HG03135 (cell line): ENCODE data around the gene MCU.
"Not testable (repeated sequence)": the region's sequence is repeated elsewhere in the genome, so short reads cannot be mapped to it uniquely, and the experiment has no call there.

Experiments
- ATAC-seq: cut with Tn5 transposase; IDR thresholded peaks from one replicate; pipeline ENCODE4 v1.9.1; 2021; ENCODE audit warnings: mild to moderate bottlenecking, moderate library complexity; ENCODE audit not compliant: unreplicated experiment

Gene MCU

DNA sequence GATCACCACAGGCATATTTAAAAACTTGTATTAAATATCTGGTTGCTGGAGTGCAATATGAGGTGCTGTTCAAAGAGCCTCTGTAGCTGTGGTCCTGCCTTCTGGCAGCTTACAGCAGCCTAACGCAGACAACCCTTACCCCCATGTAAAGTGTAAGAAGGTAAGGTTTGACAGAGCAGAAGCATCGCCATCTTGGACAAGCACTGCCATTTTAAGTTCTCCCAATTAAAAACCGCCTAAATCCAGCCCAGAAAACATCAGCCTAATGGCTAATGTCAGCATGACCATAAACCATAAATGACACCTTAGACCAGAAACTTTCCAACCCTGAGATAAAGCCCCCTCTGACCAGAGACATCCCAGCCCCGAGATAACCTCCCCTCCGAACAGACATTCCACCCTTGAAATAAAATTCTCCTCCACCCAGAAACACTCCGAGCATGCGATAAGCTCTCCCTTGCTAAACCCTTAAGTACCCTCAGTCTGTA, 196.3 kb downstream of the MCU start:
- ATAC-seq: no peak

DNA sequence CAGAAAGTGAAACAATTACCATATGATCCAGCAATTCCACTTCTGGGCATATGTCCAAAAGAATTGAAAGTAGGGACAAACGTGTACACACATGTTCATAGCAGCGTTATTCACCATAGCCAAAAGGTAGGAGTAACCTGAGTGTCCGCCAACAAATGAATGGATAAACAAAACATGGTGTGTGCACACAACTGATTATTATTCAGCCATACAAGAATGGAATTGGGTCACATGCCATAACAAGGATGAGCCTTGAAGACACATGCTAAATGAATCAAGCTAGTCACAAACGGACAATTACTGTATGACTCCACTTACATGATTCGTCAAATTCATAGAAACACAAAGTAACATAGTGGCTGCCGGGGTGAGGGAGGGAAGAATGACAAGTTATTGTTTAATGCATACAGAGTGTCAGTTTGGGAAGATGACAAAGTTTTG, 197.5 kb downstream of the MCU start:
- ATAC-seq: no peak

DNA sequence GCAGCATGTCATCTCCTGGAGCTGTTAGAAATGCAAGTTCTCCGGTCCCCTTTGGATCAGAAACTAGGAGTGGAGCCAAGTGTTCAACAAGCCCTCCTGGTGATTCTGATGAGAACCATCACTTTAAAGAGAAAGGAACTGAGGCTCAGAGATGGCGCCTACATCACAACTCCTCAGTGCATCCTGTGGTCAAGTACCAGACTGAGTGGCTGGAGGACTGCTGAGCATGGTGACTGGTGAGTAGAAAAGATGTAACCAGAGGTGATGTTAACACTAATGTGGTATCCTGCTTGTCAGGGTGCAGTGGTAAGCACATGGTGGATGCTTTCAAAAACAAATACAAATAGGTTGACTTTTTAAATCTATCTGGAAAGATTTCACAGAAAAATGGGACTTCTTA, 198.1 kb downstream of the MCU start:
- no peak for ATAC-seq

DNA sequence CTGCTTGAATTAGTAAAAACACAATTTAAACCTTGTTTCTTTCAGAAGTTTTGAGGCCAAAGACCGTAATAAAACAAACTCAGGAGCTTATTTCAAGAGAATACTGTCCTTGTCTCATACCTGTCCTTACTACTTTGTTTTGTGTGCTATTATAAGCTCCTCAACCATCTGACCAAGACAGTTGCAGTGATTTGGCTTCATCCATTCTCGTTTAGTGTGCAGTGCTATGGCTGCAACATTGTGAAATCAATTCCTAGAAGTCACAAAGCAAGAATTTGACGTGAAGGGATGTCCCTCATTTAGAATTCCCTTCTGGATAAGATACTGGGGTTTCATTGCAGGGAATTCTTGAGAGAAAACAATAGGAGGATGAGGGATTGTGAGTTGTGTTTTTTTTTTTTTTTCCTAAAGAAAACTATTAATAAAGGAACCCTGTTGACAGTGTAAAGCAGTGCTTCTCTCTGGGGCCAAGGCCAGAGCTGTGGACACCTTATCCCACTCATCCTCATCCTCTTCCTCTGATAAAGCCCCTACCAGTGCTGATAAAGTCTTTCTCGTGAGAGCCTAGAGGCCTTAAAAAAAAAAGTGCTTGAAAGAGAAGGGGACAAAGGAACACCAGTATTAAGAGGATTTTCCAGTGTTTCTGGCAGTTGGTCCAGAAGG, 201.3 kb downstream of the MCU start, which contains the start of gene OIT3:
OIT3 (plus strand) TSS at position 604 of the 663 bp plus-strand sequence. CDS start 60 bp downstream, outside the sequence.
- no peak for ATAC-seq

DNA sequence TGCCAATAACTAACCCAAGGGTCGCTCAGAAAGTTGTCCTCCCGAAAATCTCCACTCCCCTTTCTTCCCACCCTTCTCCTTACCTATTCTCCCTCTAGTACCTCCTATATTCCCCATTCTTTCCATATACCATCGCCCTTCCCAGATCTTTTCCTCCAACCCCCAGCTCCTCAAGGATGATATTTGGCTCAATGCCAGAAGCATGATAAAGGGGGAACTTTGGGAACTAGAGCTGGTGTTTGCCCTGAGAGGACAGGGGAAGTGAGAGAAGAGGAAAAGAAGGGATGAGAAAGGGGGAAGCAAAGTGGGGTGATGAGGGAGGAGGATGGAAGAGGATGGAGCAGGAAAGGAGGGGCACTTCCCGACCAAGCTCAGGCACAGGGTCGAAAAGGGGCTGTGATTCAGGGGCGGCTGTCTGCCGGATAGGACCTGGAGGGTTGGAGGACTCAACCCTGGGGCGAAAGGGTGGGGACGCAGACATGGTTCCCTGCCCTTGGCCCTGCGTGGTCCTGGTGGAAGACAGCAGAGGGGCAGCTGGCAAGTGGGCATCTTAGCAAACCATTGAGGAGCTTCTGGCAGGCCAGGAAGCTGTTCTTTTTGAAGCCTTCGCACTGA, 203.4 kb downstream of the MCU start:
- no peak for ATAC-seq

DNA sequence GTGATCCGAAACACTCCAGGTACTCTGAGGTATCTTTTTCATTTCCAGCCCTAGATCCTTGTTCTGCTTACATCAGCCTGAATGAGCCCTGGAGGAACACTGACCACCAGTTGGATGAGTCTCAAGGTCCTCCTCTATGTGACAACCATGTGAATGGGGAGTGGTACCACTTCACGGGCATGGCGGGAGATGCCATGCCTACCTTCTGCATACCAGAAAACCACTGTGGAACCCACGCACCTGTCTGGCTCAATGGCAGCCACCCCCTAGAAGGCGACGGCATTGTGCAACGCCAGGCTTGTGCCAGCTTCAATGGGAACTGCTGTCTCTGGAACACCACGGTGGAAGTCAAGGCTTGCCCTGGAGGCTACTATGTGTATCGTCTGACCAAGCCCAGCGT, 206.7 kb downstream of the MCU start:
- no peak for ATAC-seq

DNA sequence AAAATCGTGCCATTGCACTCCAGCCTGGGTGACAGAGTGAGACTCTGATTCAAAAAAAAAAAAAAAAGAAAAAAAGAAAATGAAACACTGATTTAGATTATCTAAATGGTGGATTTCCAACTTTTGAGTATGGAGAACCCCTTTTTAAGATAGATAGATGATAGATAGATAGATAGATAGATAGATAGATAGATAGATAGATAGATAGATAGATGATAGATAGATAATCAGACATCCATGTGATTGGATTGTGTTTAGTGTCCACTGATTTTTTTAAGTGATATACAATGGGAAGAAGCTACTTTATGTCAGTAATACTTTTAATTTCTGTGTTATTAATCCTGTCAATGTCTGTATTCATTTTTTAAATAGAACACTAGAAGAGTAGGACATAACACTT, 207.6 kb downstream of the MCU start:
- ATAC-seq: no peak

DNA sequence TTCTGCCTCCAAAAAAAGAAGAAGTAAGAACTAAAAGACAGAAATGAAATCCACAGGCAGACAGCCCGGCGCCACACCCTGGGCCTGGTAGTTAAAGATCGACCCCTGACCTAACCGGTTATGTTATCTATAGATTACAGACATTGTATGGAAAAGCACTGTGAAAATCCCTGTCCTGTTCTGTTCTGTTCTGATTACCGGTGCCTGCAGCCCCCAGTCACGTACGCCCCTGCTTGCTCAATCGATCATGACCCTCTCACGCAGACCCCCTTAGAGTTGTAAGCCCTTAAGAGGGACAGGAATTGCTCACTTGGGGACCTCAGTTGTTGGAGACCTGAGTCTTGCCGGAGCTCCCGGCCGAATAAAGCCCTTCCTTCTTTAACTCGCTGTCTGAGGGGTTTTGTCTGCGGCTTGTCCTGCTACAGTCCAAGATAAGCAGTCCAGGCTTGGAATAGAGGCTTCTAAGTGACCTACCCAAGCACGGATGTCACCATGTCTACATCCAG, 212.1 kb downstream of the MCU start:
- ATAC-seq: not testable (repeated sequence)

DNA sequence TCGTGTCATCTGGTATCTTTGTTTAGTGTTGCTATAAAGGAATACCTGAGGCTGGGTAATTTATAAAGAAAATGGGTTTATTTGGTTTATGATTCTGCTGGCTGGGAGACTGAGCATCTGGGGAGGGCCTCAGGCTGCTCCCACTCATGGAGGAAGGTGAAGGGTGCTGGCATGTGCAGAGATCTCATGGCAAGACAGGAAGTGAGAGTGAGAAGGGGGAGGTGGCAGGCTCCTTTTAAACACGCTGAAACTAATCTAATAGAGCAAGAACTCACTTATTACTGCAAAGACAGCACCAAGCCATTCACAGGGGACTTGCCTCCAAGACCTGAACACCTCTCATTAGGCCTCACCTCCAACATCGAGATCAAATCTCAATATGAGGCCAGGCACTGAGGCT, 212.9 kb downstream of the MCU start:
- ATAC-seq: no peak

DNA sequence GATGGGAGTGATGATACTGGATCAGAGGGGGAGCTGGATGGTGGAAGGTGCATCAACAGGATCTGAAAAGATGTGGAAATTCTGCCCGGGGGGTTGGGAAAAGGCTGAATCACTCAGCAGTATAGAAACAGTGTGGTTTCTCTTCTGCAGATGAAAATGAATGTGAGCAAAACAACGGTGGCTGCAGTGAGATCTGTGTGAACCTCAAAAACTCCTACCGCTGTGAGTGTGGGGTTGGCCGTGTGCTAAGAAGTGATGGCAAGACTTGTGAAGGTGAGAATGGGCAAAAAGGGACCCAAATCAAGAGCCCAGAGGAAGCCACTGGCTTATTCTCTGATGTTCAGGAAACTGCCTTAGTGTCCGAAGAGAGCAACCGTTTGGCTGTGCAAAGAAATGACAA, 214.5 kb downstream of the MCU start:
- ATAC-seq: no peak

DNA sequence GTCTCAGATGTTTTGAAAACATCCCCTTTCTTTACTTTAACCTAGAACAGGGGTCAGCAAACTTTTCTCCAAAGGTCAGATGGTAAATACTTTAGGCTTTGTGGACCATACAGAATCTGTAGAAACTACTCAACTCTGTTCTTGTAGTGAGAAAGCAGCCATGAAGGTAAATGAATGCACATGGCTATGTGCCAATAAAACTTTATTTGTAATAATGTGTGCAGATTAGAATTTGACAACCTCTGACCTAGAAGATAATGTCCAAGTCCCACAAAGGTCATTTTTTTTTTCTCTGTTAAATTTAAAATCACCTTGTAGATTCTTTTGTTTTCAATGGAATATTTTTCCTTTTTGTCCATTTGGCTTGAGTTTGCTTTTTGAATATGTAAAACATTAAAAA, 218.8 kb downstream of the MCU start:
- no peak for ATAC-seq

DNA sequence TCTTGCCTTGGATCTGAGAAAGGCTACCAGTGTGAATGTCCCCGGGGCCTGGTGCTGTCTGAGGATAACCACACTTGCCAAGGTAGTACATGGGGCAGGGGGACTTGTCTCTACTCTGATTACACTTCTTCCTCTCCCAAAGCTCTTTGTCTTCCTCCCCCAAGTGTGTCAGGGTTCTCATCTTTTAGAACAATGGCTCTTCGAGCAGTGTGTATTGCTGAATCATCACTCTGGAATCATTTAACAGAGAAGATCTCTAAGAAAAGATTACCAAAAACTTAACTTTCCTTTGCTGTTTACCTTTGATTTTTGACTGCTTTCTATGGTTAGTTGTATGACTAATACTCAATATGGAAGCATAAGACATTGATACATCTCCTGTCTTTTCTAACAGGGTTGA, 219.8 kb downstream of the MCU start:
- no peak for ATAC-seq

DNA sequence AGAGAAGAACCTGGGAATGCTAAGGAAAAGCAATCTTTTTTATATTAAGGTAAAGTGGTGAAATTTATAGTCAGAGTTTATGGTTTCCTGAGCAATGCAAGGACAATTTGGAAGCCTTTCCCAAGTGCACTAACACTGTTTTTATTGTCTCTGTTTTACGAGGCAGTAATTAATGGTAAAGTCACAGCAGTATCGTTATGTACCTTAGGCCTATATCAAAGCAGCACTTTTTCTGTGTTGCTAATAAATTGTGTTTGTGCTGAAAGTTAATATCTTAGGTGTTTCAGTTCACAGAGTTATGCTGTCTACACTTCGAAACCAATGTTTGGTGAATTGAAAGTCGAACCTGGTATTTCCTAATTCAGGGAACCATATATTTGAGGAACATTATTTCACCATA, 220.8 kb downstream of the MCU start:
- ATAC-seq: no peak

DNA sequence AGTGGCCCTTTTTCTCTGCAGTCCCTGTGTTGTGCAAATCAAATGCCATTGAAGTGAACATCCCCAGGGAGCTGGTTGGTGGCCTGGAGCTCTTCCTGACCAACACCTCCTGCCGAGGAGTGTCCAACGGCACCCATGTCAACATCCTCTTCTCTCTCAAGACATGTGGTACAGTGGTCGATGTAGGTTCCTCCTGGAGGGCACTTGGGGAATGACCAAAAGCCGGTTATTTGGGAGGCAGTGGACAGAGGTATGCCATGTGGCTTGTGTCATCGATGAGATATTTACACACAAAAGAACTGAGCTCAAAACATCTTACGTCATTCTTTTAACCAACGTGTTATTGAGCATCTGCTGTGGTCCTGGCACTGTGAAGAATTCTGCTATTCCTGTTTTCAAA, 221.3 kb downstream of the MCU start:
- ATAC-seq: no peak

DNA sequence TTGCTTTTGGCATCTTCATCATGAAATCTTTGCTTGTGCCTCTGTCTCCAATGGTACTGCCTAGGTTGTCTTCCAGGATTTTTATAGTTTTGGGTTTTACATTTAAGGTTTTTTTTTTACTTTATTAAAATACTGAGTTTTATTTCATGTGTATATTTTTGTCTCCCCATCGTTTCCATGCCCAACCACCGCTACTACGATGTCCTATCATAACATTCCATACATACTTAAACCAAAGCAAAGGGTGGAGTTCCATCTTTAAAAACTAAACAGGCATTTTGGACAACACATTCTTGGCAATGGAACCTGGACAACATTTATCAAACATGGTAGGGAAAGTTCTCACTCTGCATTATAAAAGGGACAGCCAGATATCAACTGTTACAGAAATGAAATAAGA, 225.3 kb downstream of the MCU start:
- not testable (repeated sequence) for ATAC-seq

DNA sequence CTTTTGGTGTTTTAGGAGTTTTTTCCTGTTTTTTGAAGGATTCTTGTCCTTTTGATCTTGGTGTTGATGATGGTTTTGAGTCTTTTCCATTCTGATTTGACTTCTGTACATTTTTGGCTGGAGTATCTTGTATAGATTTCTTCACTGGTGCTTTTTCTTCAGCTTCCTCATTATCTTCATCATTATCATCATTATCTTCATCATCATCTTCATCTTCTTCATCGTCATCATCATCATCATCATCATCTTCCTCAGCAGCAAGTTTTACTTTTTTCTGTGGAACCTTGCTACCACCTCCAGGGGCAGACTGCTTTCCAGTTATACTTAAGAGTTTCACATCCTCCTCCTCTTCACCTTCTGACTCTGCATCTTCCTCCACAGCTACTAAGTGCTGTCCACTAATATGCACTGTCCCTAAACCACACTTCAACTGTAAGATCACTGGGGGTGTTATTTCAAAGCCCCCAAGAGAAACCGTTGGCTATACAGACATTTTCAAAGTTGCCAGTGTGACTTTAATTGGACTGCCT, 225.9 kb downstream of the MCU start:
- not testable (repeated sequence) for ATAC-seq

DNA sequence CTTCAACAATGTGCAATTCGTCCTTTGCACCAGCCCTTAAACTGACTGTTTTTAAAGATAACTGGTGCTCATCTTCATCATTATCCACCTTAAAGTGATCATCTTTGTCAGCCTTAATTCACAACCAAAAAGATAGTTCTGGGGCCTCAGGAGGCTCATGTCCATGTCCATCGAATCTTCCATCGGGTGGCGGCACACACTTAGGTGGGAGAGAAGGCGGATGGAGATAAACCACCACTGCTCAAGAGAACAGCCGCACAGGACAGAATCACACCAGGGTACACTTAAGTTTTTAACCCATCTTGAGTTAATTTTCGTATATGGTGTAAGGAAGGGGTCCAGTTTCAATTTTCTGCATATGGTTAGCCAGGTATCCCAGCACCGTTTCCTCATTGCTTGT, 226.4 kb downstream of the MCU start:
- no peak for ATAC-seq

DNA sequence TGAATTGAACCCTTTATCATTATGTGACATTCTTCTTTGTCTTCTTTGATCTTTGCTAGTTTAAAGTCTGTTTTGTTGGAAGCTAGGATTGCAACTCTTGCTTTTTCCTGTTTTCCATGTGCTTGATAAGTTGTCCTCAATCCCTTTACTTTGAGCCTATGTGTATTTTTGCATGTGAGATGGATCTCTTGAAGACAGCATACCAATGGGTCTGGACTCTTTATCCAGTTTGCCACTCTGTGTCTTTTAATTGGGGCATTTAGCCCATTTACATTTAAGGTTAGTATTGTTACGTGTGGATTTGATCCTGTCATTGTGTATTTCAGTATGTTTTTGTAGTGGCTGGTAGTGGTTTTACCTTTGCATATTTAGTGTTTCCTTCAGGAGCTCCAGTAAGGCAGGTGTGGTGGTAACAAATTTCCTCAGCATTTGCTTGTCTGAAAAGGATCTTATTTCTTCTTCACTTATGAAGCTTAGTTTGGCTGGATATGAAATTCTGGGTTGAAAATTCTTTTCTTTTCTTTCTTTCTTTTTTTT, 229.3 kb downstream of the MCU start:
- not testable (repeated sequence) for ATAC-seq

DNA sequence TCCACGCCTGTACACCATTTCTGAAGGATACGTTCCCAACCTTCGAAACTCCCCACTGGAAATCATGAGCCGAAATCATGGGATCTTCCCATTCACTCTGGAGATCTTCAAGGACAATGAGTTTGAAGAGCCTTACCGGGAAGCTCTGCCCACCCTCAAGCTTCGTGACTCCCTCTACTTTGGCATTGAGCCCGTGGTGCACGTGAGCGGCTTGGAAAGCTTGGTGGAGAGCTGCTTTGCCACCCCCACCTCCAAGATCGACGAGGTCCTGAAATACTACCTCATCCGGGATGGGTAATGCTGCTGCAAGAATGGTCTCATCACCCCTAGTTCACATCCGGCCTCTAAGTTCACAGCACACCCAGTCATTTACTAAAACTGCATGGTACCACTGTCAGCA, 232.4 kb downstream of the MCU start:
- ATAC-seq: no peak

DNA sequence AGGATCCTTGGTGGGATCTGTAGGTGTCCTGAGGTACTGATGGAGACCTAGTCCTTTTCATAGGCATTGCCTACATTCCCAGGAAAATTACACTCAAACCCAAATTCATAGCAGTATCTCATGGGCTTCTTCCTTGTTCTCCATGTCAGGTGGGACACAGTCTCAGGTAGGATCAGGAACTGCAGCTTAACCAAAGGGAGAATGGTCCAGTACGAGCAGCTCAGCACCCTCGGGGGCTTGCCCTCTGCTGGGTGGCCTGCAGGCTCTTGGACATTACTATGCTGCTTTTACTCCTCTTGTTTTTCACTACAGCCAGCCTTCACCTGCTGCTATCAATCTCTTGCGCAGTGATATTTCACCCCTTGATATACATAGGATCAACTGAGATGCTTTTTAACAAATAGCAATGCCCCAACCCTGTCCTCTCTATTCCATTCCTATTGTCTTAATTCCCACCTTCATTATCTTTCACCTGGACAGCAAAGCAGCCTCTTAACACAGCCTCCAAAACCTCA, 234.1 kb downstream of the MCU start:
- no peak for ATAC-seq

DNA sequence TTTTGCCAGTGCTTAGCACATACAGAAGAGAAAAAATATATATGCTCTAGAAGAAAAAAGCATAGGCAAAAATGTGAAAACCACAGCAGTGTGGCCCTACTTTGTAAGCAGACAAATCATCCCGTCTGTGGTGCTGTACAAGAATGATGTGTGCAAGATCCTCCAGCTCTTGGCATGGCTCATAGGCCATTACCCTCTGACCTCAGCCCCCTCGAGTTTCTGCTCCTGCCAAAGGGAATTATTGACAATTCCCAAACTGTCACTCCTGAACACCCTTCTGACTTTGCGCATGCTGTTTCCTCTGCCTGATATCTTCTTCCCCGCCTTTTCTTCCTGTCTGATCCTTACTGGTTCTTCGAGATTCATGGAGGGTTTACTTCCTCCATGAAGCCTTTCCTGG, 235.5 kb downstream of the MCU start:
- no peak for ATAC-seq

DNA sequence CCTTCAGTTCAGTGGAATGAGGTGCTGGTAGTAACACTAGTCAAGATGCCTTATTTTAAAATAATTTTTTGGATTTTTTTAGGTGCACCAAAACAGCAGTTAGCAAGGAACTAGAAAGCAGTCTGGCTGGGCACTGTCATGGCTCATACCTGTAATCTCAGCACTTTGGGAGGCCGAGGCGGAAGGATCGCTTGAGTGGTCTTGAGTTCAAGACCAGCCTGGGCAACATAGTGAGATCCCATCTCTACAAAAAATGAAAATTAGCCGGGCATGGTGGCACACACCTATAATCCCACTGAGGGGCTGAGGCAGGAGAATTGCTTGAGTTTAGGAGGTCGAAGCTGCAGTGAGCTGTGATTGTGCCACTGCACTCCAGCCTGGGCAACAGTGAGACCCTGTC, 236.9 kb downstream of the MCU start:
- ATAC-seq: no peak
